ENCODE measurements around the gene SLC6A8.

DNA sequence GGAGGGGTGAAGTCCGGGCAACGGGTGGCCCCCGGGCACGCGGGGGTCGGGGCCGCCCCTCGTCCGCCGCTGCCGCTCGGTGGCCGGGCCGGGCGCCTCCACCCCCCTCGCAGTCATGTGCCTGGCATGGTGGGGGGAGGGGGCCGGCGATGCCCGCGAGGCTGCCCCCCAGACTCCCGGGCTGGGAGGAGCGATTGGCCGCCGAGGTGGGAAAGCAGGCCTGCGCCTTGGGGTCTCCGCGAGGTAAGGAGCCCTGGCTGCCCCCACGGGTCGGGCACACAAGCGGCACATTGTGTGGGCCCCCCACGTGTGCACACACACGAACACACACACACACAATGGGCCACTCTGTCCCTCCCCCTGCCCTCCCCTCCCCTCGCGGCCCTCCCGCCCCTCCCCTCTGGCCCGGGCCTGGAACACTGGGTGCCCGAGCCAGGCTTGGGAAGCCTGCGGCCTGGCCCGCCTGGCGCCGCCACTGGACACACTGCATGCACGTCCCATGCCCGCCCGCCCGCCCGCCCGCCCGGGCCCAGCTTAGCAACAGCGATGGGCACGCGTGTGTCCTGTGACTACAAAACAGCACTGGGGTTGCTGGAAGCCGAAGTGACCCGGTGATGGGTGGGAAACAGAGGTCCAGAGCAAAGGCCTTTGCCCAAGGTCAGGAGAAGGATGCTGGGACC is 1.3 kb downstream of the SLC6A8 start:
- TF ChIP-seq, protein P1, sequence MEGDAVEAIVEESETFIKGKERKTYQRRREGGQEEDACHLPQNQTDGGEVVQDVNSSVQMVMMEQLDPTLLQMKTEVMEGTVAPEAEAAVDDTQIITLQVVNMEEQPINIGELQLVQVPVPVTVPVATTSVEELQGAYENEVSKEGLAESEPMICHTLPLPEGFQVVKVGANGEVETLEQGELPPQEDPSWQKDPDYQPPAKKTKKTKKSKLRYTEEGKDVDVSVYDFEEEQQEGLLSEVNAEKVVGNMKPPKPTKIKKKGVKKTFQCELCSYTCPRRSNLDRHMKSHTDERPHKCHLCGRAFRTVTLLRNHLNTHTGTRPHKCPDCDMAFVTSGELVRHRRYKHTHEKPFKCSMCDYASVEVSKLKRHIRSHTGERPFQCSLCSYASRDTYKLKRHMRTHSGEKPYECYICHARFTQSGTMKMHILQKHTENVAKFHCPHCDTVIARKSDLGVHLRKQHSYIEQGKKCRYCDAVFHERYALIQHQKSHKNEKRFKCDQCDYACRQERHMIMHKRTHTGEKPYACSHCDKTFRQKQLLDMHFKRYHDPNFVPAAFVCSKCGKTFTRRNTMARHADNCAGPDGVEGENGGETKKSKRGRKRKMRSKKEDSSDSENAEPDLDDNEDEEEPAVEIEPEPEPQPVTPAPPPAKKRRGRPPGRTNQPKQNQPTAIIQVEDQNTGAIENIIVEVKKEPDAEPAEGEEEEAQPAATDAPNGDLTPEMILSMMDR (IDR thresholded peaks at IDR 0.05), result no peak
- TF ChIP-seq EZH2phosphoT487 (IDR thresholded peaks at IDR 0.05), result no peak
- no peak for TF ChIP-seq EZH2 (IDR thresholded peaks at IDR 0.05)

All from neural progenitor cell (in vitro differentiated cells).